OCI-LY7 (cell line): ENCODE measurements around the gene MIPEP. TPM values are rescaled to one million over a fixed set of nuclear protein-coding genes. Genes with fewer than 3 reads are reported as not detected.

Experiments used
- BruUV-seq: library from RNA; stranded (reverse); fragments of 400-500 nt; replicated peaks from 2 replicates; lab custom pipeline; 2021; lab: Mats Ljungman, UMichigan
- CTCF ChIA-PET: fragments of 300-600 bp; sonication (Branson Sonifier 250); formaldehyde crosslinking; loops from one replicate; lab custom pipeline; 2022; ENCODE audit warnings: antibody characterized with exemption; ENCODE audit not compliant: unreplicated experiment; lab: Charles Lee
- POLR2A ChIA-PET: fragments of 300-600 bp; sonication (Branson Sonifier 250); formaldehyde crosslinking; loops from one replicate; lab custom pipeline; 2022; ENCODE audit warnings: antibody characterized with exemption; lab: Charles Lee
- DNase-seq: peaks from one replicate; pipeline ENCODE4 v3.0.0-alpha.2; 2015; ENCODE audit warnings: low spot score
- H2AFZ ChIP-seq: fragments of 200-600 bp; sonication (generic), shearing (Covaris generic); 2 replicates; pipeline ENCODE4 v1.6.1; 2014; ENCODE audit warnings: mild to moderate bottlenecking, antibody characterized with exemption, low read length, moderate library complexity
- H3K27ac ChIP-seq: fragments of 200-600 bp; sonication (generic); 2 replicates; pipeline ENCODE4 v1.5.1; 2014; ENCODE audit warnings: mixed run types, low read depth, mild to moderate bottlenecking, moderate library complexity, low read length, inconsistent platforms; ENCODE audit not compliant: poor library complexity, severe bottlenecking
- H3K36me3 ChIP-seq: fragments of 200-600 bp; sonication (generic); 2 replicates; pipeline ENCODE4 v1.6.1; 2014; ENCODE audit warnings: mild to moderate bottlenecking, antibody characterized with exemption, low read length, moderate library complexity, mixed read lengths; ENCODE audit not compliant: insufficient read depth
- H3K4me1 ChIP-seq: fragments of 200-600 bp; sonication (generic); 2 replicates; pipeline ENCODE4 v1.5.1; 2014; ENCODE audit warnings: mild to moderate bottlenecking, low read length; ENCODE audit not compliant: insufficient read depth, poor library complexity, severe bottlenecking
- H3K4me2 ChIP-seq: fragments of 200-600 bp; sonication (generic); 2 replicates; pipeline ENCODE4 v1.6.1; 2014; ENCODE audit warnings: mild to moderate bottlenecking, low read length
- H3K4me3 ChIP-seq: fragments of 200-600 bp; sonication (generic); 2 replicates; pipeline ENCODE4 v1.5.1; 2014; ENCODE audit warnings: mild to moderate bottlenecking, low read depth, low read length; ENCODE audit not compliant: poor library complexity, severe bottlenecking
- H3K79me2 ChIP-seq: fragments of 200-600 bp; sonication (generic); 2 replicates; pipeline ENCODE4 v1.6.1; 2016; ENCODE audit warnings: low read depth, mild to moderate bottlenecking, low read length, moderate library complexity, mixed read lengths; ENCODE audit not compliant: insufficient read depth
- H3K9me2 ChIP-seq: fragments of 200-600 bp; sonication (generic); 2 replicates; pipeline ENCODE4 v1.6.1; 2016; ENCODE audit warnings: mild to moderate bottlenecking, low read length, mixed read lengths; ENCODE audit not compliant: insufficient read depth
- H3K9me3 ChIP-seq: fragments of 200-600 bp; sonication (generic); 2 replicates; pipeline ENCODE4 v1.6.1; 2014; ENCODE audit warnings: mild to moderate bottlenecking, mixed run types, low read length, mixed read lengths
- H4K20me1 ChIP-seq: fragments of 200-600 bp; sonication (generic); 2 replicates; pipeline ENCODE4 v1.6.1; 2014; ENCODE audit warnings: mild to moderate bottlenecking, antibody characterized with exemption, low read length, moderate library complexity, mixed read lengths; ENCODE audit not compliant: insufficient read depth
- EZH2phosphoT487 ChIP-seq: fragments of 200-600 bp; sonication (generic); IDR thresholded peaks from 2 replicates; pipeline ENCODE4 v1.6.1; 2018; ENCODE audit warnings: low read depth, borderline replicate concordance, mild to moderate bottlenecking, mixed run types, antibody characterized with exemption, low read length, moderate library complexity, mixed read lengths
- intact Hi-C: fragments of 100-400 bp; cut with micrococcal nuclease; formaldehyde crosslinking; loops from one replicate; pipeline ENCODE4 v1.10.0; 2022; ENCODE audit not compliant: unreplicated experiment
- total RNA-seq, 2 experiments: library from RNA; depleted of rRNA in 1 of 2; stranded (reverse); fragments of >200 nt in 1 of 2; shearing (Covaris generic) in 1 of 2; gene quantifications; 2 replicates each; pipeline ENCODE4 v1.2.3, GENCODE V29; 2014 to 2022
- TF ChIP-seq, protein P1 (sequence below): fragments of 200-600 bp; sonication (generic); conservative IDR thresholded peaks from 2 replicates; pipeline ENCODE4 v1.5.1; 2014; ENCODE audit warnings: mild to moderate bottlenecking, antibody characterized with exemption, low read length, moderate library complexity, mixed read lengths

MIPEP gene
- total RNA-seq, 2 experiments from 2014 or later, result 13.5 to 15.7 TPM

DNA sequence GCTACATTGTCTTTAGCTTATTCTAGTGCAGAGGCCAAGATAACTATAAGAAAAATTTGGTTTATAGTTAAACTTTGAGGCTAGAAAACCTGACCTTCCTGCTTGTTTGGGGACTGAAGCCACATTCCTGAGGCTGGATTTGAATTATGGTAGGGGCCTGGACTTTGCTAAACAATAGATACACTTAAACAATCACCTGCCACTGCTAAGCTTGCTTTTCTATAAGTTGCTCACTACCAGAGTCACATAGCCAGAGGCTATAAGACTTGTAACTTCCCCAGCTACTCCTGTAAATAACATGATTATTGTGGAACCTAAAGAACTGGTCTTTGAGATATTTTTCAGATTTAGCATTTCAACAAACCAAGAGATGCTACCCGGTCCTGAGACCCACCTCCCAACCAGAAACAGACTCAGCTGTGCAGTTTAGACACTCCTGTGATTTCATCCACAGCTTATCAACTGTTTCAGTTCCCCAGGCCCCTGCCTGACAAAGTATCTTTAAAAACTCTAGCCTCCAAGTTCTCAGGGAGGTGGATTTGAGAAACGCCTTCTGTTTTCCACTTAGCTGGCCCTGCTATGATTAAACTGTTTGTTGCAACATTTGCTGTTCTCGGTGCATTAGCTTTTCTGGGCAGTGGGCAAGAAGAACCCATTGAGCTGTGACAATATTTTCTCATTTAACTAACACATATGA lies 77.7 kb downstream of the MIPEP start:
- TF ChIP-seq, protein P1, sequence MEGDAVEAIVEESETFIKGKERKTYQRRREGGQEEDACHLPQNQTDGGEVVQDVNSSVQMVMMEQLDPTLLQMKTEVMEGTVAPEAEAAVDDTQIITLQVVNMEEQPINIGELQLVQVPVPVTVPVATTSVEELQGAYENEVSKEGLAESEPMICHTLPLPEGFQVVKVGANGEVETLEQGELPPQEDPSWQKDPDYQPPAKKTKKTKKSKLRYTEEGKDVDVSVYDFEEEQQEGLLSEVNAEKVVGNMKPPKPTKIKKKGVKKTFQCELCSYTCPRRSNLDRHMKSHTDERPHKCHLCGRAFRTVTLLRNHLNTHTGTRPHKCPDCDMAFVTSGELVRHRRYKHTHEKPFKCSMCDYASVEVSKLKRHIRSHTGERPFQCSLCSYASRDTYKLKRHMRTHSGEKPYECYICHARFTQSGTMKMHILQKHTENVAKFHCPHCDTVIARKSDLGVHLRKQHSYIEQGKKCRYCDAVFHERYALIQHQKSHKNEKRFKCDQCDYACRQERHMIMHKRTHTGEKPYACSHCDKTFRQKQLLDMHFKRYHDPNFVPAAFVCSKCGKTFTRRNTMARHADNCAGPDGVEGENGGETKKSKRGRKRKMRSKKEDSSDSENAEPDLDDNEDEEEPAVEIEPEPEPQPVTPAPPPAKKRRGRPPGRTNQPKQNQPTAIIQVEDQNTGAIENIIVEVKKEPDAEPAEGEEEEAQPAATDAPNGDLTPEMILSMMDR, result no peak
- no peak for TF ChIP-seq EZH2phosphoT487
- no peaks in the 10 kb centered on the region for H3K9me3 ChIP-seq
- no peaks in the 10 kb centered on the region for H3K9me2 ChIP-seq
- ChIA-PET CTCF (no interaction called here), POLR2A (interaction anchor here (0.6 to 2.4 kb wide), 13 partner anchors 9 to 444 kb away, joined by 3 to 10 read pairs (median 5); no protein-coding TSS in a partner anchor)
- no TSS peak for BruUV-seq
- H2AFZ ChIP-seq, result peak overlapping the region; percentile 25; the same call in 1 of the 2 replicates
- no peaks in the 10 kb centered on the region for H3K36me3 ChIP-seq
- DNase-seq, result peak; percentile 48
- peak overlapping the region; percentile 43 for H3K4me2 ChIP-seq
- no peaks in the 10 kb centered on the region for H4K20me1 ChIP-seq
- peak overlapping the region; percentile 44 for H3K27ac ChIP-seq
- H3K4me3 ChIP-seq, result no peak overlapping the region
- no peaks in the 10 kb centered on the region for H3K79me2 ChIP-seq
- intact Hi-C loops, result loop anchor here (2.0 to 10.0 kb wide), 2 partner anchors 77 to 437 kb away; partner anchors contain the start of gene MIPEP
- peaks cover 50% of the 10 kb centered on the region for H3K4me1 ChIP-seq

DNA sequence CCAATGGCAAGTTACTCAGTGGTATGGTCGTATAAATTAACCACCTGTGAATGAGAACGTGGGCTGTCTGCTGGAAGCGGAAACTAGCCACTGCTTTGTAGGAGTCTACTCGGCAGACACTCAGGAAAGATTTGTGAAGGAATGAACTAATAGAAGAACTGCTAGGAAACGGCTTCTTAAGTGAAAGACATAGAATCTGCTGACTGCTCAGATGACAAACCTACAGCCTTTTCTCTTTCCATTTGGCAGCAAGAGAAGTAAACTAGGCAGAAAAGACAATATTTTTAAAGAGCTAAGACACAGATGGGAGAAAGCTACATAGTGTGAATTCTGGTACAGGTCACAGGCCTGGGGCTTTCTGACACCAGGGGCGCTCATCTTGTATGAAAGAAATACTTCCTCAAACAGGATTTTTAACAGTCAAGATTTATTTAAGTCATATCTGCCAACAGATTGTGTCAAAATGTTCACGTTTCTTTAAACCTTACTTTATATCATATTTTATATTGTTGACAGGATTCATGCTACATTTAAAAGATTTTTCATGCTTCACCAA lies 78.4 kb downstream of the MIPEP start:
- intact Hi-C loops, result loop anchor here (2.0 to 10.0 kb wide), 2 partner anchors 78 to 436 kb away; partner anchors contain the start of gene MIPEP
- Histone ChIP-seq H2AFZ (peak overlapping the region; percentile 25; the same call in 1 of the 2 replicates), H3K9me2 (no peaks in the 10 kb centered on the region), H3K4me1 (peaks cover 56% of the 10 kb centered on the region), H3K36me3 (peaks cover 5% of the 10 kb centered on the region), H3K4me2 (peak overlapping the region; percentile 43), H3K79me2 (no peaks in the 10 kb centered on the region), H4K20me1 (no peaks in the 10 kb centered on the region), H3K27ac (peak overlapping the region; percentile 44), H3K9me3 (no peaks in the 10 kb centered on the region), H3K4me3 (no peak overlapping the region)
- CTCF ChIA-PET, result no interaction called here
- no peak for TF ChIP-seq EZH2phosphoT487
- TF ChIP-seq, protein P1, result peak; percentile 86
- DNase-seq, result peak; percentile 75
- POLR2A ChIA-PET, result interaction anchor here (0.9 to 2.4 kb wide), 12 partner anchors 10 to 69 kb away, joined by 3 to 10 read pairs (median 5); no protein-coding TSS in a partner anchor
- BruUV-seq, result no TSS peak
